GM12878 (cell line): ENCODE results near the gene CABYR. TPM values are rescaled to one million over a fixed set of nuclear protein-coding genes. Genes with fewer than 3 reads are reported as not detected.

Experiments
- ATAC-seq: fragments of 200-7000 bp; cut with Tn5 transposase; 3 replicates; pipeline ENCODE4 v1.9.1; 2020; ENCODE audit warnings: mild to moderate bottlenecking, moderate library complexity
- BruUV-seq: library from RNA; stranded (reverse); fragments of 400-500 nt; replicated peaks from 2 replicates; lab custom pipeline; 2021; lab: Mats Ljungman, UMichigan
- CTCF ChIA-PET: fragments of 300-600 bp; sonication (Branson Sonifier 250); formaldehyde crosslinking; extraction: SDS; loops from one replicate; lab custom pipeline; 2021; ENCODE audit warnings: inconsistent platforms; lab: Yijun Ruan, JAX
- POLR2A ChIA-PET: fragments of 350-600 bp; formaldehyde crosslinking; extraction: SDS; loops from one replicate; lab custom pipeline; 2021; ENCODE audit warnings: inconsistent platforms; lab: Charles Lee
- RAD21 ChIA-PET: fragments of 300-600 bp; sonication (Branson Sonifier 250); formaldehyde crosslinking; loops from one replicate; lab custom pipeline; 2023; ENCODE audit warnings: antibody characterized with exemption; ENCODE audit not compliant: unreplicated experiment; lab: Charles Lee
- SMC1A ChIA-PET: fragments of 300-600 bp; sonication (Branson Sonifier 250); formaldehyde crosslinking; loops from one replicate; lab custom pipeline; 2023; ENCODE audit not compliant: unreplicated experiment, uncharacterized antibody; lab: Charles Lee
- DNase-seq: peaks from one replicate; pipeline ENCODE4 v3.0.0-alpha.2; 2011; ENCODE audit warnings: low read depth, low spot score
- FAIRE-seq: peaks from 3 replicates; lab custom pipeline; 2011; peaks lifted over from hg19 to GRCh38; lab: Jason Lieb, UNC
- H2AFZ ChIP-seq: 2 replicates; pipeline ENCODE4 v1.6.0; 2011; ENCODE audit warnings: low read depth, low read length, control low read depth; ENCODE audit not compliant: control insufficient read depth
- H3K27ac ChIP-seq: 2 replicates; pipeline ENCODE4 v1.5.1; 2011; ENCODE audit warnings: control low read depth; ENCODE audit not compliant: control insufficient read depth, insufficient read depth
- H3K27me3 ChIP-seq, 2 experiments: replicated peaks in 1 of 2; 2 replicates each; pipeline versions ENCODE4 v1.6.0 to v1.6.1; 2011; ENCODE audit warnings: low read length in 1 of 2; ENCODE audit not compliant: control insufficient read depth in 2 of 2, insufficient read depth in 2 of 2
- H3K36me3 ChIP-seq, 2 experiments: 2 replicates each; pipeline ENCODE4 v1.5.1; 2011; ENCODE audit warnings: low read length in 1 of 2; ENCODE audit not compliant: control insufficient read depth in 2 of 2, insufficient read depth in 2 of 2
- H3K4me1 ChIP-seq: 2 replicates; pipeline ENCODE4 v1.6.1; 2011; ENCODE audit warnings: mild to moderate bottlenecking, low read length, moderate library complexity, mixed read lengths; ENCODE audit not compliant: control insufficient read depth, insufficient read depth
- H3K4me2 ChIP-seq: 2 replicates; pipeline ENCODE4 v1.6.0; 2011; ENCODE audit warnings: control low read depth; ENCODE audit not compliant: control insufficient read depth, insufficient read depth
- H3K4me3 ChIP-seq: fragments of 200-600 bp; sonication (generic); 2 replicates; pipeline ENCODE4 v1.5.1; 2016
- H3K79me2 ChIP-seq: 2 replicates; pipeline ENCODE4 v1.6.0; 2011; ENCODE audit warnings: low read length; ENCODE audit not compliant: control insufficient read depth, insufficient read depth
- H3K9ac ChIP-seq: 2 replicates; pipeline ENCODE4 v1.8.0; 2011; ENCODE audit warnings: low read length, control low read depth, mixed read lengths; ENCODE audit not compliant: control insufficient read depth, insufficient read depth
- H3K9me3 ChIP-seq: replicated peaks from 3 replicates; pipeline ENCODE4 v1.5.1; 2011; ENCODE audit warnings: mild to moderate bottlenecking, low read length; ENCODE audit not compliant: control insufficient read depth, insufficient read depth
- H4K20me1 ChIP-seq: 2 replicates; pipeline ENCODE4 v1.6.0; 2011; ENCODE audit not compliant: control insufficient read depth, insufficient read depth
- BCL11A ChIP-seq: IDR thresholded peaks from 2 replicates; pipeline ENCODE4 v1.6.1; 2011; ENCODE audit warnings: low read depth, low read length
- CEBPB ChIP-seq, 2 experiments: fragments of 150-350 bp in 1 of 2; IDR thresholded peaks; 2 replicates each; pipeline ENCODE4 v1.6.1; 2012 to 2014; ENCODE audit warnings: low read depth in 2 of 2, low read length in 2 of 2, borderline replicate concordance in 1 of 2, inconsistent platforms in 1 of 2
- DPF2 ChIP-seq: fragments of 450-650 bp; IDR thresholded peaks from 2 replicates; pipeline ENCODE4 v1.6.1; 2017; ENCODE audit warnings: mild to moderate bottlenecking
- EP300 ChIP-seq, 2 experiments: fragments of 150-350 bp in 1 of 2; IDR thresholded peaks; 2 replicates each; pipeline ENCODE4 v1.6.1; 2011 to 2012; ENCODE audit warnings: low read depth in 2 of 2, low read length in 2 of 2, borderline replicate concordance in 1 of 2, improper control_type of control experiment in 1 of 2, inconsistent platforms in 1 of 2; ENCODE audit not compliant: control insufficient read depth in 1 of 2
- FOS ChIP-seq: IDR thresholded peaks from 3 replicates; pipeline ENCODE4 v1.6.1; 2011; ENCODE audit warnings: borderline replicate concordance; ENCODE audit not compliant: insufficient read length; ENCODE audit errors: extremely low read depth
- GATAD2B ChIP-seq: fragments of 450-650 bp; conservative IDR thresholded peaks from 2 replicates; pipeline ENCODE4 v1.6.1; 2017; ENCODE audit warnings: low read depth, mild to moderate bottlenecking, moderate library complexity
- HDGF ChIP-seq: fragments of 450-650 bp; IDR thresholded peaks from 2 replicates; pipeline ENCODE4 v1.6.1; 2016; ENCODE audit warnings: antibody characterized with exemption
- IKZF2 ChIP-seq, 2 experiments: fragments of 450-650 bp; IDR thresholded peaks; 2 replicates each; pipeline ENCODE4 v1.6.1; 2017; ENCODE audit warnings: mild to moderate bottlenecking in 2 of 2, moderate library complexity in 2 of 2
- PAX8 ChIP-seq: fragments of 450-650 bp; IDR thresholded peaks from 2 replicates; pipeline ENCODE4 v1.6.1; 2017; ENCODE audit warnings: mild to moderate bottlenecking, moderate library complexity
- WRNIP1 ChIP-seq: IDR thresholded peaks from 2 replicates; pipeline ENCODE4 v1.6.1; 2011; ENCODE audit warnings: low read depth, low read length, improper control_type of control experiment, borderline replicate concordance
- ZBED1 ChIP-seq: IDR thresholded peaks from 2 replicates; pipeline ENCODE4 v1.6.1; 2016; ENCODE audit warnings: borderline replicate concordance
- ZZZ3 ChIP-seq: IDR thresholded peaks from 2 replicates; pipeline ENCODE4 v1.6.1; 2011; ENCODE audit warnings: low read depth; ENCODE audit not compliant: control insufficient read depth, insufficient read length
- WGBS: methylation state at CpG from one replicate; pipeline ENCODE4 v1.1.6; 2016; ENCODE audit warnings: low lambda C conversion rate; ENCODE audit not compliant: insufficient replicate concordance, insufficient coverage; ENCODE audit errors: missing lambda C conversion rate; 5-methylcytosine and 5-hydroxymethylcytosine counted together
- in situ Hi-C: fragments of 300-500 bp; cut with MboI; formaldehyde crosslinking; loops from 9 replicates; pipeline ENCODE4 v1.14.3; 2018; ENCODE audit warnings: mixed read lengths
- intact Hi-C: fragments of 100-400 bp; cut with micrococcal nuclease; formaldehyde crosslinking; loops from one replicate; pipeline ENCODE4 v1.14.2; 2022; ENCODE audit not compliant: unreplicated experiment
- polyA plus RNA-seq, 11 experiments: library from polyadenylated mRNA; depleted of rRNA in 4 of 11; unstranded in 6 of 11; stranded (reverse) in 5 of 11; fragments of >200 nt; fragmentation: Nextera tagmentation in 4 of 11; fragmentation: Illumina TruSeq in 1 of 11; extraction: Ambion mirVana in 4 of 11; extraction: Trizol in 1 of 11; gene quantifications; 1 replicate in 1 of 11; 2 replicates in 10 of 11; pipeline versions ENCODE4 v1.2.1 to v1.2.3, GENCODE V29; 2011 to 2016; ENCODE audit warnings: inconsistent platforms in 2 of 11, missing spikeins in 2 of 11, low read depth in 1 of 11
- total RNA-seq, 4 experiments: library from RNA; depleted of rRNA in 3 of 4; stranded (reverse); fragments of >200 nt in 3 of 4; fragmentation: Illumina TruSeq in 1 of 4; extraction: Trizol in 1 of 4; gene quantifications; 2 replicates each; pipeline versions ENCODE4 v1.2.1 to v1.2.3, GENCODE V29; 2013 to 2021
- TF ChIP-seq, protein P1 (sequence below): fragments of 450-650 bp; IDR thresholded peaks from 2 replicates; pipeline ENCODE4 v1.6.1; 2017; ENCODE audit warnings: antibody characterized with exemption, mild to moderate bottlenecking, moderate library complexity
- TF ChIP-seq, protein P2 (sequence below): fragments of 450-650 bp; IDR thresholded peaks from 2 replicates; pipeline ENCODE4 v1.6.1; 2017; ENCODE audit warnings: mild to moderate bottlenecking, moderate library complexity
- TF ChIP-seq, protein P3 (sequence below): IDR thresholded peaks from 2 replicates; pipeline ENCODE4 v1.6.1; 2011; ENCODE audit warnings: low read depth, mild to moderate bottlenecking, low read length, moderate library complexity, borderline replicate concordance; ENCODE audit errors: extremely low read depth

Gene CABYR
- total and polyA plus RNA-seq, 10 of the 15 experiments (the other 5 are each of a cell fraction or from before 2014, with no cell fraction given), result 0.29 to 2.8 (median 1.7) TPM

DNA sequence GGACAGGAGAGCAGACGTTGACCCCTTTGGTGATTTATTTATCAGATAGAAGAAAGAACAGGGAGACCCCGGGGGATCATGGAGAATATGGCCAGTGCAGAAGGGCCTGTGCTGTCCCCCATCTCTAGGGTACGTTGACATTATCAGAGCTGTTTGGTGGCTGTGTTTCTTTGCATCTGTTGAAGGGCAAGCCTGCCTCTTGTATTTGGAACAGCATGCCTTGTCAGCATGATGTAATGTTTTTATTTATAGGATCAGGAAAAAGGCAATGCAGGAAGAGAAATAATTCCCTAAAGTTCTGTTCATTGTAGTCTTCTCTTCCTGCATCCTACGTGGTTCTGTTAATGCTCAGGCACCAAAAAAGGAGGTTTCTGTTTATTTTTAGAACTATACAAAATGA lies 49.8 kb upstream of the CABYR start:
- H3K4me1 ChIP-seq, result no peaks in the 10 kb centered on the region
- FAIRE-seq (no peak), DNase-seq (no peak), ATAC-seq (no peak)
- no peak overlapping the region for H3K4me3 ChIP-seq
- no TSS peak for BruUV-seq
- no peak overlapping the region for H3K4me2 ChIP-seq
- POLR2A ChIA-PET, result no interaction called here
- no peak overlapping the region for H3K9ac ChIP-seq
- CTCF ChIA-PET, result no interaction called here
- intact Hi-C loops, result no loop called here
- no peak overlapping the region for H3K27ac ChIP-seq
- TF ChIP-seq DPF2 (no peak), GATAD2B (no peak), PAX8 (no peak), WRNIP1 (no peak), CEBPB (IDR thresholded peaks at IDR 0.05; ENCODE audit: borderline replicate concordance in 1 of 2, low read depth in 2 of 2, low read length in 2 of 2) (no peak), HDGF (no peak), IKZF2 (IDR thresholded peaks at IDR 0.05) (no peak), ZBED1 (no peak), FOS (no peak), ZZZ3 (no peak), EP300 (IDR thresholded peaks at IDR 0.05; ENCODE audit: borderline replicate concordance in 1 of 2, control insufficient read depth in 1 of 2, low read depth in 2 of 2, low read length in 2 of 2) (no peak), BCL11A (no peak)
- TF ChIP-seq, protein P1, sequence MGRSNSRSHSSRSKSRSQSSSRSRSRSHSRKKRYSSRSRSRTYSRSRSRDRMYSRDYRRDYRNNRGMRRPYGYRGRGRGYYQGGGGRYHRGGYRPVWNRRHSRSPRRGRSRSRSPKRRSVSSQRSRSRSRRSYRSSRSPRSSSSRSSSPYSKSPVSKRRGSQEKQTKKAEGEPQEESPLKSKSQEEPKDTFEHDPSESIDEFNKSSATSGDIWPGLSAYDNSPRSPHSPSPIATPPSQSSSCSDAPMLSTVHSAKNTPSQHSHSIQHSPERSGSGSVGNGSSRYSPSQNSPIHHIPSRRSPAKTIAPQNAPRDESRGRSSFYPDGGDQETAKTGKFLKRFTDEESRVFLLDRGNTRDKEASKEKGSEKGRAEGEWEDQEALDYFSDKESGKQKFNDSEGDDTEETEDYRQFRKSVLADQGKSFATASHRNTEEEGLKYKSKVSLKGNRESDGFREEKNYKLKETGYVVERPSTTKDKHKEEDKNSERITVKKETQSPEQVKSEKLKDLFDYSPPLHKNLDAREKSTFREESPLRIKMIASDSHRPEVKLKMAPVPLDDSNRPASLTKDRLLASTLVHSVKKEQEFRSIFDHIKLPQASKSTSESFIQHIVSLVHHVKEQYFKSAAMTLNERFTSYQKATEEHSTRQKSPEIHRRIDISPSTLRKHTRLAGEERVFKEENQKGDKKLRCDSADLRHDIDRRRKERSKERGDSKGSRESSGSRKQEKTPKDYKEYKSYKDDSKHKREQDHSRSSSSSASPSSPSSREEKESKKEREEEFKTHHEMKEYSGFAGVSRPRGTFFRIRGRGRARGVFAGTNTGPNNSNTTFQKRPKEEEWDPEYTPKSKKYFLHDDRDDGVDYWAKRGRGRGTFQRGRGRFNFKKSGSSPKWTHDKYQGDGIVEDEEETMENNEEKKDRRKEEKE, result no peak
- TF ChIP-seq, protein P2, sequence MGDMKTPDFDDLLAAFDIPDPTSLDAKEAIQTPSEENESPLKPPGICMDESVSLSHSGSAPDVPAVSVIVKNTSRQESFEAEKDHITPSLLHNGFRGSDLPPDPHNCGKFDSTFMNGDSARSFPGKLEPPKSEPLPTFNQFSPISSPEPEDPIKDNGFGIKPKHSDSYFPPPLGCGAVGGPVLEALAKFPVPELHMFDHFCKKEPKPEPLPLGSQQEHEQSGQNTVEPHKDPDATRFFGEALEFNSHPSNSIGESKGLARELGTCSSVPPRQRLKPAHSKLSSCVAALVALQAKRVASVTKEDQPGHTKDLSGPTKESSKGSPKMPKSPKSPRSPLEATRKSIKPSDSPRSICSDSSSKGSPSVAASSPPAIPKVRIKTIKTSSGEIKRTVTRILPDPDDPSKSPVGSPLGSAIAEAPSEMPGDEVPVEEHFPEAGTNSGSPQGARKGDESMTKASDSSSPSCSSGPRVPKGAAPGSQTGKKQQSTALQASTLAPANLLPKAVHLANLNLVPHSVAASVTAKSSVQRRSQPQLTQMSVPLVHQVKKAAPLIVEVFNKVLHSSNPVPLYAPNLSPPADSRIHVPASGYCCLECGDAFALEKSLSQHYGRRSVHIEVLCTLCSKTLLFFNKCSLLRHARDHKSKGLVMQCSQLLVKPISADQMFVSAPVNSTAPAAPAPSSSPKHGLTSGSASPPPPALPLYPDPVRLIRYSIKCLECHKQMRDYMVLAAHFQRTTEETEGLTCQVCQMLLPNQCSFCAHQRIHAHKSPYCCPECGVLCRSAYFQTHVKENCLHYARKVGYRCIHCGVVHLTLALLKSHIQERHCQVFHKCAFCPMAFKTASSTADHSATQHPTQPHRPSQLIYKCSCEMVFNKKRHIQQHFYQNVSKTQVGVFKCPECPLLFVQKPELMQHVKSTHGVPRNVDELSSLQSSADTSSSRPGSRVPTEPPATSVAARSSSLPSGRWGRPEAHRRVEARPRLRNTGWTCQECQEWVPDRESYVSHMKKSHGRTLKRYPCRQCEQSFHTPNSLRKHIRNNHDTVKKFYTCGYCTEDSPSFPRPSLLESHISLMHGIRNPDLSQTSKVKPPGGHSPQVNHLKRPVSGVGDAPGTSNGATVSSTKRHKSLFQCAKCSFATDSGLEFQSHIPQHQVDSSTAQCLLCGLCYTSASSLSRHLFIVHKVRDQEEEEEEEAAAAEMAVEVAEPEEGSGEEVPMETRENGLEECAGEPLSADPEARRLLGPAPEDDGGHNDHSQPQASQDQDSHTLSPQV, result no peak
- TF ChIP-seq, protein P3, sequence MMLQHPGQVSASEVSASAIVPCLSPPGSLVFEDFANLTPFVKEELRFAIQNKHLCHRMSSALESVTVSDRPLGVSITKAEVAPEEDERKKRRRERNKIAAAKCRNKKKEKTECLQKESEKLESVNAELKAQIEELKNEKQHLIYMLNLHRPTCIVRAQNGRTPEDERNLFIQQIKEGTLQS, result no peak
- peaks cover 0 to 11% of the 10 kb centered on the region in 2 experiments; a peak in 3 of 4 replicates for H3K36me3 ChIP-seq
- RAD21 ChIA-PET, result no interaction called here
- WGBS, result 82% methylated on average over 4 of the region's 4 CpGs
- H3K27me3 ChIP-seq, result no peaks in the 10 kb centered on the region
- in situ Hi-C loops, result no loop called here
- no peaks in the 10 kb centered on the region for H3K9me3 ChIP-seq
- SMC1A ChIA-PET, result interaction anchor here (1.3 to 1.5 kb wide), 2 partner anchors 11 to 15 kb away, joined by 3 to 4 read pairs; no protein-coding TSS in a partner anchor
- no peaks in the 10 kb centered on the region for H3K79me2 ChIP-seq
- no peaks in the 10 kb centered on the region for H4K20me1 ChIP-seq
- H2AFZ ChIP-seq, result no peak overlapping the region
